ENCODE measurements around the gene ADCY10. TPM values are rescaled to one million over a fixed set of nuclear protein-coding genes. Genes with fewer than 3 reads are reported as not detected.

The ADCY10 gene
- total RNA-seq, 1 experiment from 2014 or later = 0.20 TPM

GRCh38 chr1:167909691-167910180 lies 4.2 kb downstream of the ADCY10 start:
- Histone ChIP-seq H4K91ac (ENCODE audit: insufficient read length, low read depth, low read length) (no peak overlapping the region), H2BK15ac (ENCODE audit: low read depth, low read length) (no peak overlapping the region), H2BK12ac (ENCODE audit: insufficient read length, low read depth, low read length) (no peak overlapping the region), H2AK5ac (ENCODE audit: insufficient read length, low read length) (no peak overlapping the region), H3T11ph (ENCODE audit: low read length) (no peak overlapping the region), H3K18ac (ENCODE audit: insufficient read length, low read depth, low read length) (no peak overlapping the region), H3K14ac (ENCODE audit: insufficient read depth, low read length) (no peak overlapping the region), H3K27ac (ENCODE audit: insufficient read length, low read depth, low read length) (no peak overlapping the region), H4K20me1 (ENCODE audit: control insufficient read depth, insufficient read depth, insufficient read length) (no peaks in the 10 kb centered on the region), H3K9me3 (ENCODE audit: control insufficient read depth, low read depth, low read length) (peaks cover 17% of the 10 kb centered on the region), H3K4me2 (ENCODE audit: insufficient read depth, insufficient read length, low read length) (no peak overlapping the region), H2BK20ac (ENCODE audit: low read depth, low read length, poor library complexity, severe bottlenecking) (no peak overlapping the region), H3K27me3 (ENCODE audit: insufficient read depth, low read length) (no peaks in the 10 kb centered on the region), H3K4ac (ENCODE audit: low read depth, low read length) (no peak overlapping the region), H3K9ac (ENCODE audit: extremely low read depth, insufficient read length, low read length) (no peak overlapping the region), H3K56ac (ENCODE audit: insufficient read length, low read depth, low read length) (no peak overlapping the region), H3K79me2 (ENCODE audit: insufficient read depth, low read length) (no peaks in the 10 kb centered on the region), H3K23ac (ENCODE audit: insufficient read length, low read depth, low read length) (no peak overlapping the region), H3K23me2 (ENCODE audit: insufficient read length, low read depth, low read length, poor library complexity, severe bottlenecking) (no peaks in the 10 kb centered on the region), H3K79me1 (ENCODE audit: insufficient read depth, low read depth, low read length, poor library complexity, severe bottlenecking) (no peaks in the 10 kb centered on the region), H4K5ac (ENCODE audit: insufficient read length, low read depth, low read length) (no peak overlapping the region), H3K4me1 (ENCODE audit: insufficient read depth, low read length) (peaks cover 2% of the 10 kb centered on the region; the same call in 1 of the 2 replicates), H2AFZ (ENCODE audit: low read length) (no peak overlapping the region), H2BK5ac (ENCODE audit: insufficient read length, low read length) (no peak overlapping the region), H2BK120ac (ENCODE audit: low read depth, low read length, poor library complexity, severe bottlenecking) (no peak overlapping the region), H4K8ac (replicated peaks; ENCODE audit: insufficient read length, low read depth, low read length) (no peak overlapping the region)
- H3K4me3 Mint-ChIP-seq = no peak overlapping the region
- no peaks in the 10 kb centered on the region for H3K27me3 Mint-ChIP-seq (ENCODE audit: low read depth)
- peaks cover 6 to 25% (median 15%) of the 10 kb centered on the region in 3 experiments for H3K36me3 Mint-ChIP-seq (ENCODE audit: insufficient read depth in 1 of 3, low read depth in 3 of 3)
- no peak for DNase-seq
- H3K4me1 Mint-ChIP-seq = peaks cover 30 to 34% of the 10 kb centered on the region in 2 experiments
- no CpG with 5 or more reads among the region's 6 CpGs for WGBS (ENCODE audit: extremely low coverage, insufficient read length, low lambda C conversion rate)
- H3K27ac Mint-ChIP-seq = no peak overlapping the region
- H3K9me3 Mint-ChIP-seq = peaks cover 15 to 23% of the 10 kb centered on the region in 2 experiments
- no peak for TF ChIP-seq CTCF (conservative IDR thresholded peaks at IDR 0.05)

All from H9 (cell line).